NCI-H2029 (cell line): ENCODE results near the gene MALRD1.

ENCODE experiments used
- DNase-seq: peaks from one replicate; lab custom pipeline; 2025; lab: John Stamatoyannopoulos, UW

MALRD1 gene

DNA sequence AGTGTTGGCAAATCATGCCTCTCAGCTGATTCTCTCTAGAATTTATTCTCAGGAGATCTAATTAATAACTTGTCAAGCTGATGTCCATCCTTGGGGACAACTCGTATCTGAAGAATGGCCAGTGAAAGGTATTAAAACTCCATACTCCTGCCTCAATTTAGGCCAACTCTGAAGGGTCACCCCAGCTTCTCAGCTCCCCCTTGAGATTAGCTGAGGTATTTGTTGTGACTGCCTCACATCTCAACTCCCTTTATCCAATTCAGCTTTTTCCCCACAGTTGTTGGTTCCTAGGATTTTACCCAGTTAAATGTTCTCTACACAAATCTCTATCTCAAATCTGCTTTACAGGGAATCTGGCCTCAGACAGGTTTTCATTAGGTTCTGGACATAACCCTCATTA, 182.4 kb downstream of the MALRD1 start:
- DNase-seq = no peak

DNA sequence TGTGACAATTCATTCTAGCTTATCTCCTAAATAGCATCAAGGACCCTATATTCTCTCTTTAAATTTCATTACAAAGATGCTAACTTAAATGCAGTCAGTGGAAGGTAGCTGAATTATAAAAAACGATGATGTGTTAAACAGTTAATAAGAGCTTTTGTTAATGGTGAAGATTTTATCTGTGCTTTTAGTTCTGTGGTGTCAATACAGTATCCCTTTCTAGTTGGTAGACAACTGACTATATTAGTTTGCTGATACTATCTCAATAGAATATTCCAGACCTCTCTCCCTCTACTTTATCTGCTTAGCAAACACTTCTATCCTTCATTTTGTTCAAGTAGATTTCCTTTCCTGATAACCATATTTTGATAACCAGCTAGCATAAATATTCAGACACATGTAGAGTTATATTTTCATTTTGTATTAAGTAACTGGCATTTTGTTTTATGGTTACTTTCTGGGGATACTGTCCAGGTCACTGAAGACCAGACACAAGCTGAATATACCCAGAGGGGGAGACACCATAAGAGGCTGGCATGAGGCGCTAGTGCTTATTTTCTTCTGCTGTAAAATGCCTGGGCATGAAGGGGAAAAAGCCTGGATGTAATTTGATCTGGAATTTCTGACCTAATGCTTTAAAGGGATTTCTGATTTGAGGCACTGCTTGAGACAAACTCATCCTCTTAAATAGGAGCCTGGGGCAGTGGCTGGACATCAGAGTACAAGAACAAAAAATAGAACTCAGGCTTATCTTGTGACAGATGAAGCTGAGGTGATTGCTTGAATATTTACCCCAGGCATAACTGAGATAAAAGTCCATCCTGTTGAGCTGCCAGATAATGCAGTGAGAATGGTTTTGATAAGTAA, 197.5 kb downstream of the MALRD1 start:
- DNase-seq = no peak

DNA sequence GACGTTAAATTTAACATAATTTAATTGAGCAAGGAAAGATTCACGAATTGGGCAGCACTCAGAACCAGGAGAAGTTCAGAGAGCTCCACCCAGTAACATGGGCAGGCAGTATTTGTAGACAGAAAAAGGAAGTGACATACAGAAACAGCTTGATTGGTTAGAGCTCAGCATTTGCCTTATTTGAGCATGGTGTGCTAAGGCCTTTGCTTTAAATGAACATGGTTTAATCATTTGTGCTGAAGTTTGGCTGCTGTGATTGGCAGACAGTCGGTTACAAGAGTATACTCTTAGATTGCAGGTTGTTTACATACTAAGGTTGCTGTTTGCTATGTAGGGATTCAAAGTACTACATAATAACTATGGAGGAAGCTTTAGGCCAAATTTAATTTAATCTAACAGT, 199.2 kb downstream of the MALRD1 start:
- DNase-seq = no peak

DNA sequence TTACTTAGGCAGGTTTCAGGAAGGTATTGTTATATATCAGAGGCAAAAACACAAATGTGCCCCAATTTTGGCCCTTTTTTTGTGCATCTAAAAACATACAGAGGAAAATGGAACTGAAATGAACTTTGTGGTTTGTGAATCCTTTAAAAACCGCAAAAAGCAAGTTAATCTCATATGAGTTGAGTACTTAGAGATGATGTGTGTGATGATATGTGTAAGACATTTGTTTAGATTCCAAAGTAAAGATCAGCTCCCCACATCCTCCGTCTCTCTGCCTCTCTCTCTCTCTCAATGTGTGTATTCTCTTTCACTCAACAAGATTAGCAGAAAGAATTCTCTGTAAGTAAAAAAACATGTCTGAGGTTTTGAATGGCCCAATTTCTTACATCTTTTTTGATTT, 201.9 kb downstream of the MALRD1 start:
- no peak for DNase-seq

DNA sequence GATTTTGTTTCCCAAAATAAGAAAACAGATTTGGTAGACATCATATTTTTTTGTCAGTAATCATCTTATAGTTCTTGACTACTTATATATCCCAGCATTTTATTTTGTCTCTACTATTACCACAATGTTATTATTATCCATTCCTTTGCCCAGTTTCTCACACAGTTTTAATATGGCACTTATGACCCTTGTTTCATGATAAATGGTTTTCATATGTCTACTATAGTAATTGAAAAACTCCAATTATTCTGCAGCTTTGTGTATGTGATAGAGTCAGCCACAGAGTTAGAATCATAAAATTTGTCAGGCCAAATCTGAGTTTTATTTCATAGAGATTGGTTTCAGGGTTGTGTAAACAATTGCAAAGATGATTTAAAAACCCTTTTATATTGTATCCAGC, 203.9 kb downstream of the MALRD1 start:
- DNase-seq = no peak

DNA sequence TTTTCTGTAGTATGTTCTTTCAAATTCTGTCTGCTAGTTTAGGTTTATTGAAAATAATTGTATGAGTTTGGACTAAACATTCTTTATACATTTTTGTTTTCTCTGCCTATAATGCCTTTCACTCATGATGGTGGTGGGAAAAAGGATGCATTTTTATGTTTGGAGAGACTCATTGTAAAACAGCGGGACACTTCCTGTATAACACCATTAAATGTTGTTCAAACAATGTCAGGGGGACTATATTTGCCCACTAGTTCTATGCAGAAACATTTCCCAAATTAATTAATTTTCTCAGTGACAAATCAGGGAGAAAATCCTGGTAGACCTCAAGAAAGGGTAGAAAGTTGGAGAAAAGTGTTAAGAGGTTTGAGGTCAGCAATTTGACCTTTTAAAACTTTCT, 207.7 kb downstream of the MALRD1 start:
- no peak for DNase-seq

DNA sequence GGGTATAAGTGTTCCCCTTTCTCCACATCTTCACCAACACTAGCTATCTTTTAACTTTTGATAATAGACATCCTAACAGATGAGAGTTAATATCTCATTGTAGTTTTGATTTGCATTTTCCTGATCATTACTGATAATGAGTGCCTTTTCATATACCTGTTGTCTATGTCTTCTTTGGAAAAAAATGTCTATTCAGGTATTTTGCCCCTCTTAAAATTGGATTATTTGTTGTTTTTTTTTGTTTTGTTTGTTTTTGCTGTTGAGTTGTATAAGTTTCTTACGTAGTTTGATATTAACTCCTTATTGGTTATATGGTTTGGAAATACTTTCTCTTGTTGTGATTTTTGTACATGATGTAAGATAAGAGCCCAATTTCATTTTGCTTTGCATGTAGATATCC, 214.7 kb downstream of the MALRD1 start:
- DNase-seq = no peak

DNA sequence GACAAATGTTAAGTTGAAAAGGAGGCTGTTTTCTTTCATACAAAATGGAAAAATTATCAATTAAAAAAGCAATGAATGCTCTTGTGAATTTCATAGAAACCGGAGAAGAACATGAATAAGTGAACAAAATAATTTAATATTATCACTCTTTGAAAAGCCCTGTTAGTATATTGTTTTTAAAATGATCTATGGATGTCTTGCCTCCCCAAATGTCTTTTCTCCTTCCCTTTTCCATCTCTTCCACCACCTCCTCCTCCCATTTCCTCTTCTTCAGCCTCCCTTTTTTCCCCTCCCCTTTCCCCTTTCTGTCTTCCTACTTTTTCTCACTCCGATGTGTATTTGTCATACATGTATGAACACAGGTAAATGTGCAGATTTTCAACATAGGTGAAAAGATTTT, 234.7 kb downstream of the MALRD1 start:
- DNase-seq = no peak

DNA sequence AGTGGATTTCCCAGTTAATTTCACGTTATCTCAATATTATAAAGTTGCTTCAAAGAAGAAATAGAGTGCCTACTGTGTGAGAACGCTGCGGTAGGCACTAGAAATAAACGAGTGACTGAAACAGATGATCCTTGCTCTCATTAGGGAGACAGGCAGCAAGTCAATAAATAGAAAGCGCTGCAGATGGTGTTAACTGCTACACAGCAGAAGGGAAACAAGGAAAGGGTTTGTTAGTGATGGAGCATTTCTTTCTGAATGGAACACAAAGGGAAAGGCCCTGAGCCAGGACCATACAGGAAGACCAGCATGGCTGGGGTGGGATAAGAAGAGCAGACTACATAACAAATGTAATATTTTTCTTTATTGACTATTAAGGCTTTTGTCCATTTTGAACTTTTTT, 235.2 kb downstream of the MALRD1 start:
- no peak for DNase-seq

DNA sequence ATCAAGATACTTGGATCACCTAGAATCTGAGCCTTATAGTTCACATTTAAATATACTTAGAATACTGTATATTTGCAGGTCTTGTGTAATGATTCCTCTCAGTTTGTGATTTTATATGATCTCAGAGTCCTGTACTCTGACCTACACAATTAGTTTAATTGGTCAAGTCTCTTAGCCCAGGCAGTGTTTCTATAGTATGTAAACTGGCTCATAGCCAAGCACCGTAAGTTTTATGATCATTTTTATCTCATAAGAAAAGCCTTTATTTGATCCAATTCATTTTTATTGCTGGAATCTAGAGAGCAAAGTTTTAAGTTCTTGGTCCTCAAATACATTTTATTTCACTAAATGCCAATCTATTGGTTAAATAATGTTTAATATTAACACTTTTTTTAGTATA, 242.2 kb downstream of the MALRD1 start:
- no peak for DNase-seq

DNA sequence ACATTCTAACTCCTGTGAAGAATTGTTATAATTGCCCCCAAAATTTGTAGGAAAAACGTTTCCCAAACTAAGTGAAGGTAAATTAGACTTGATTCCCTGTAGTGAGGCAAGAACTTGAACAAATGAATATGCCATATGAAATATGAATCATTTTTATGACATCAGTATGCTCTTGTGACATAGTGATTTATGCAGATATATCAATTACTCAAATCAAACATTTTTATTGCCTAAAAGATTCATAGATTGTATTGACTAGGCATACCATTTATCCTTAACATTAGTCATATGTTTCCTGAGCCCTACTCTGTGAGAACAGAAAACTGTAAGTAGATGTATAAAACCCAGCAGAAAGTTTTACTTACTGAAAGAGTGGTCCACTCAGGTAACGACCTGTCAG, 245.6 kb downstream of the MALRD1 start:
- no peak for DNase-seq

DNA sequence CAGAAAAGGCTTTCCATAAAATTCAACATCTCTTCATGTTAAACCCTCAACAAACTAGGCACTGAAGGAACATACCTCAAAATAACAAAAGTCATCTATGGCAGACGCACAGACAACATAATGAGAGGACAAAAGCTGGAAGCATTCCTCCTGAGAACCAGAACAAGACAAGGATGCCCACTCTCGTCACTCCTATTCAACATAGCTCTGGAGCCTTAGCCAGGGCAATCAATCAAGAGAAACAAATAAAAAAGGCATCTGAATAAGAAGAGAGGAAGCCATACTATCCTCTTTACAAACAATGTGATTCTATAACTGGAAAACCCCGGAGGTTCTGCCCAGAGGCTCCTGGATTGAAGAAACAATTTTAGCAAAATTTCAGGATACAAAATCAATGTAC, 251.0 kb downstream of the MALRD1 start:
- no peak for DNase-seq

DNA sequence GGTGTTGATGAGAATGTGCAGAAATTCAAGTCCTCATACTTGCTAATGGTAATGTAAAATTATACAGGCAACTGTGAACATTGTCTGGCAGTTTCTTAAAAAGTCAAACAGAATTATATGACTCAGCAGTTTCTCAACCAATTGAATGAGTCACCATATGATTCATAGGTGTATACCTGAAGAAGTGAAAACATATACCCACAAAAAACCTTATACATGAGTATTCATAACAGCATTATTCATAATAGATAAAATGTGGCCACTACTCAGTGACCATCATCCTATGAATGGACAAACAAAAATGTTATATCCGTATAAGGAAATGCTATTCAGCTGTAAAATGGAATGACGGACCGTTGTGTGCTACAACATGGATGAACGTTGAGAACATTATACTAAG, 253.5 kb downstream of the MALRD1 start:
- no peak for DNase-seq

DNA sequence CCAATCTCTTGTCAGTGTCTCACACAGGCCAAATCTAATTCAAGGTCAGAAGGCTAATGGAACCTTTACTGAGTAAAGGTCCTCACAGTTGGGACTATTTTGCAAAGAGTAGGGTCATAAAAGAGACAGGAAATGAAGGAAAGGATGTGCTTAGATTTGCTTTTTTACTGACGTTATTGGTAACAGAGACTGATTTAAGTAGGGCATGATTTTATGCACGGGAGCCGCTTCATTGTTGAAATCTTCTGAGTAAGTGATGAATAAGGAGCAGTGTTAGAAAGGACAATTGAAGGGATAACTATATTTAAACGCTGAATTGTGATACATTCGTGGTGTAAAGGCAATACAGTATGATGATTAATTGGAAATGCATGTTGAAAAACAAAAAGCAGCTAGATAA, 261.5 kb downstream of the MALRD1 start:
- DNase-seq = no peak

DNA sequence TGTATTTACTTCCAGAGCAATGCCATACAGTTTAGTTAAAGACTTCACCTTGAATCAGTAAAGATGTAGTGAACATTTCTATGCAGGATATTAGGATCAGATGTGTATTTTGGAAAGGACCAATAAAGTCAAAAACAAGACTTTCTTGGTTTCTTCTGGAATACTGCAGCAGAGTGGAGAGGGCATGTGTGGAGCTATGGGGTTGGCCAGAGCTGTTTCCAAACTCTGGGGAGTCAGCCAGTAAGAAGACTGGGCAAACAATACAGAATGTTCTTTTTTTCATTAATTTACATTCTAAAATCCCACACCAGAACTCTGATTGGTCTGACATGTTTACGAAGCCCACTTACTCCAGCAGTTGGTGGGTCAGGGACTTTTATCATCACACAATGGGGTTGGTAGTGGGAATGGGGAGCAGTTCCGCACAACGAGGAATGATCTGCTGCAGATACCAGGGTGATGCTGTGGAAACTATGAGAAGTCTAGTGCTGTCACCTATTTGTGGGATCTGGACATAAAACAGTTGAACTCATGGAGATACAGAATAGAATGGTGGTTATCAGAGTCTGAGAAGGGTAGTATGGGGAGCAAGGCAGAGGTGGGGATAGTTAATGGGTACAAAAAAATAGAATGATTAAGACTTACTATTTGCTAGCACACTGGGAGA, 267.7 kb downstream of the MALRD1 start:
- DNase-seq = no peak

DNA sequence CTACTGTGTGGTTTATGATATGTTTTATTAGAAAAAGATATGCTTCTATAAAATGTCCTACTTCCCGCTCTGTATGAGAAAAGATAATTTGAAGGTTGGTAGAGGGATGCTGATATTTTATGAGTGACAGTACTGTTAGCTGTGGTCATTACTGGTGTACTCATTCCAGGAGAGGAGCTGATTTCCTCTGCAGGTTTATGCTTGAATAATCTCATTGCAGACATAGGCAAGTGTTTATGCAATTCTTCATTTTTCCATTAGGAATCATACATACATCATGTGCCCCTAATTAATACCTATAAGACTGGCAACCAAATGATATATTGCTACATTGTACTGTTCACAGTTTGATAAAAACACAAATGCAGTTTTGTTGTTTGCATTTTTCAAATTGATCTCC, 269.4 kb downstream of the MALRD1 start:
- DNase-seq = no peak

DNA sequence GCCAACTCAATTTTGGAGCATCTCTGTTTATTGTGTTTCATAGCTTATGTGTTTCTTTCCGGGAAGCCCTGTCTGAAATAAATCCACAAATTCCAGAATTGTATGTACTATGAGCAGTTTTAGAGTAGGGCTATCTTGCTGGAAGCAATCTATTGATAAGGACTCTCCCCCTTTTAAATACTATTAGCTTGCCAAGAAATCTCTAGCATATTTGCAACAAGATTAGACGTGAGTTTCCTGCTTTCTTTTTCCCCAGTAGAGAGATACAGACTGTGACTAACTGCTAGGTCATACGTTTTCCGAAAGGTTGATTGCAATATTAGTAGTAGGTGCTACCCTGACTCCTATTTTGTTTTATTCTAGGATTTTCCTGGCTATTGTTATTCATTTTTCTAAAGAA, 277.0 kb downstream of the MALRD1 start:
- no peak for DNase-seq

DNA sequence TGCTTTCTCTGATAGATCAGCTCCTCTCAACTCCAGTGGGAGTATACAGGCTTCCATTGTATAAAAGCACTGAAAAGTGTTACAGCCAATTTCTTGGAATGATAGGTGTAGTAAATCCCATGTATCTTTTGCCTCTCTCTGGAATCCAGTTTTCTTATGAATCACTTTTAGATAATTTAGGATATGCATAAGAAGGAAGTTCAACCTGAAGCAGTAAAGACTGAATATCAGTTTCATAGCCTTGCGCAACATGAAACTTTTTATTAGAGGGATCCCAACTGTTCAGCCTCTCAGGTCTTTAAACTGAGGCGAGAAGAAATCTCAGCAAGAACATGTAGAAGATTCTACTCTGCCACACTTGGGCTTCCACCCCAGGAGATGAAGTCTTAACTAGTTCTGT, 280.0 kb downstream of the MALRD1 start:
- no peak for DNase-seq

DNA sequence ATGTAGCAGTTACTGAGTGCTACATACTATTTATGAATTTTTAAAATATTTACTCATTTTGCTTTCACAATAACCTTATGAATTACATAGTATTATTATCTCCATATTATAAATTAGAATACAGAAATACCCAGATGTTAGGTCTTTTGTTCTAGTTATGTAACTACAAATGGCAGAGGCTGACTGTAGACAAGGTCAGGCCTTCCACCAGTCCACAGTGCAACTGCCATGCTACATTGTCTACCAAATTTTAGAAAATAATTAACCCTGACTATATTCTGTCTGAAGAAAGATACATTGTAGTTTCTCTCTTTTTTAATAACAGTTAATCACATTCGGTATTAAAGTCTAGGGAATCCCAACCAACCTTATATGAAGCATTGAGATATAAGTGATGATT, 280.9 kb downstream of the MALRD1 start:
- no peak for DNase-seq

DNA sequence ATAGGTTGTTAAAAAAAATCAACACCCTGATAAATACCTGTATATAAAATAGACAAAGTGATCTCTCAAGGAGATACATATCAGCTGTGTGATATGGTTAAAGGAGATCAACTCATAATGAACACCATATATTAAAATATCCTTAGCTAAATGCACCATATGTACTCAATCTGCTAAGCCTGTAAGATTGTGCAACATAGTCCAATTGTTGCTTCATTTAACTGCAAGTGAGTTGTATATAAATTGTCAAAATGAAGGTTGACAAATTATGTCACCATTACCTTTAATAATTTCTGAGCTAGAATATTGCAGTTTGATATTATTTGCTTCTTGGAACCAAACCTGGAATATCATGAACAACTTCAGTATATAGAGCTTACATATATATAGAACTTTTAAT, 283.7 kb downstream of the MALRD1 start:
- no peak for DNase-seq

DNA sequence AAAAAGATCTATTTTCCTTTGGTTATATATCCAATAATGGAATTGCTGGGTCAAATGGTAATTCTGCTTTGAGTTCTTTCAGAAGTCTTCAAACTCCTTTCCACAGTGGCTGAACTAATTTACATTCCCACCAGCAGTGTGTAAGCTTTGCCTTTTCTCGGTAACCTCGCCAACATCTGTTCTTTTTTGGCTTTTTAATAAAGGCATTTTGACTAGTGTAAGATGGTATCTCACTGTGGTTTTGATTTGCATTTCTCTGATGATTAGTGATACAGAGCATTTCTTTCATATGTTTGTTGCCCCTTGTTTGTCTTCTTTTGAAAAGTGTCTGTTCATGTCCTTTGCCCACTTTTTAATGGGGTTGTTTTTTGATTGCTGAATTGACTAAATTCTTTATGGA, 285.0 kb downstream of the MALRD1 start:
- no peak for DNase-seq

DNA sequence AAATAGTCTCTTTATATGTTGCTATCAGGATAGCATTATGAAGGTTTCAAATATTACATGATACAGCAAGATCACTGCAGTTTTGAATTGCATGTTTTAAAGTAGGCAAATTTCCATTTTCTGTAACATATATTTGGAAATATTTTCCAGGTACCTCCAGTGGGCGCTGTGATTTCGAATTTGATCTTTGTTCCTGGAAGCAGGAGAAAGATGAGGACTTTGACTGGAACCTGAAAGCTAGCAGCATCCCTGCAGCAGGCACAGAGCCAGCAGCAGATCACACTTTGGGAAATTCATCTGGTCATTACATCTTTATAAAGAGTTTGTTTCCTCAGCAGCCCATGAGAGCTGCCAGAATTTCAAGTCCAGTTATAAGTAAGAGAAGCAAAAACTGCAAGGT, 299.0 kb downstream of the MALRD1 start:
- no peak for DNase-seq

DNA sequence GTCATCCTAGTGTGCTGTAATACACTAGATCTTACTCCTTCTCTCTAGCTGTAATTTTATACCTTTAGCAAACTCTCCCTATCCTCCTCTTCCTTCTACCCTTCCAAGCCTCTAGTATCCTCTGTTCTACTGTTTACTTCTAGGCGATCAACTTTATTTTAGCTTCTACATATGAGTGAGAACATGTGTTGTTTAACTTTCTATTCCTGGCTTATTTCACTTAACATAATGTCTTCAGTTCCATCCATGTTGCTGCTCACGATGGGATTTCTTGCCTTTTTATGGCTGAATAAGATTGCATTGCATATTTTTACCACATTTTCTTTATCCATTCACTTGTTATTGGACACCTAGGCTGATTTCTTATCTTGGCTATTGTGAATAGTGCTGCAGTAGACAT, 318.6 kb downstream of the MALRD1 start:
- no peak for DNase-seq

DNA sequence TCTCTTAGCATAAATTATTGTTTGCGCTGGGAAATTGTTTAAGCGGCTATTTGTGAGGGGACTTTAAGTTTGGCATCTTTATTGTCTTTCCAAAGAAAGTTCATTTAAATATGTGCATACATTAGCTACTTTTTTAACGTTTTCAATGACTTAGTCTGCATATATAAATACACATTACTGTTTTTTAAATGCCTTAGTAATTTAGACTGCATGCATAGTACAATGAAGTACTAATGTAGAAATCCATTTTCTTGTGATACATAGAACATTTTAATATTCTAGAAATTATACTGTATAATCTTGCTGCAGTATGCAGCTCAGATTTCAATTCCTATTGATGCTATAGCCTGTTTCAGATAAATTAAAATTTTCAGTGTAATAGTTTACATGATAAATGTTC, 325.4 kb downstream of the MALRD1 start:
- DNase-seq = no peak
